Lung (tissue), 12 donors: ENCODE results near the gene PARD6G. TPM values are rescaled to one million over a fixed set of nuclear protein-coding genes. Genes with fewer than 3 reads are reported as not detected.

ENCODE experiments used
- ATAC-seq: fragments of 200-7000 bp; cut with Tn5 transposase; one replicate; pipeline ENCODE4 v1.9.1; 2020; ENCODE audit warnings: moderate number of reproducible peaks; ENCODE audit not compliant: insufficient read depth, low FRiP score
- DNase-seq, 3 donors: peaks; one replicate each; pipeline ENCODE4 v3.0.0-alpha.2; 2013 to 2017
- H3K27ac ChIP-seq, 2 donors: one replicate each; pipeline ENCODE4 v1.5.1; 2013; ENCODE audit warnings: mild to moderate bottlenecking in 2 of 2, moderate library complexity in 2 of 2, control low read depth in 1 of 2, inconsistent platforms in 1 of 2, low read depth in 1 of 2, low read length in 1 of 2
- H3K27me3 ChIP-seq, 3 donors: one replicate each; pipeline ENCODE4 v1.5.1; 2013; ENCODE audit warnings: low read length in 2 of 3; ENCODE audit not compliant: control insufficient read depth in 3 of 3, insufficient read depth in 3 of 3
- H3K36me3 ChIP-seq, 4 donors: one replicate each; pipeline ENCODE4 v1.5.1; 2013; ENCODE audit warnings: low read length in 4 of 4, mild to moderate bottlenecking in 1 of 4, moderate library complexity in 1 of 4; ENCODE audit not compliant: control insufficient read depth in 4 of 4, insufficient read depth in 4 of 4
- H3K4me1 ChIP-seq, 5 donors: one replicate each; pipeline ENCODE4 v1.5.1; 2013; ENCODE audit warnings: low read length in 5 of 5, mild to moderate bottlenecking in 2 of 5, moderate library complexity in 1 of 5; ENCODE audit not compliant: control insufficient read depth in 5 of 5, insufficient read depth in 5 of 5
- H3K4me3 ChIP-seq: one replicate; pipeline ENCODE4 v1.5.1; 2013; ENCODE audit warnings: mild to moderate bottlenecking, control low read depth, moderate library complexity
- H3K9ac ChIP-seq, 2 donors: one replicate each; pipeline ENCODE4 v1.5.1; 2013; ENCODE audit warnings: low read length in 2 of 2, control low read depth in 1 of 2; ENCODE audit not compliant: insufficient read depth in 1 of 2
- H3K9me3 ChIP-seq, 4 donors: one replicate each; pipeline ENCODE4 v1.5.1; 2013; ENCODE audit warnings: low read length in 3 of 4, mild to moderate bottlenecking in 1 of 4, moderate library complexity in 1 of 4; ENCODE audit not compliant: control insufficient read depth in 4 of 4, insufficient read depth in 3 of 4
- CTCF ChIP-seq: IDR thresholded peaks from 2 replicates; pipeline ENCODE4 v1.5.1; 2012; ENCODE audit warnings: mild to moderate bottlenecking; ENCODE audit errors: control extremely low read depth, extremely low read depth
- WGBS, 2 donors: extraction: QIAGEN DNeasy Blood & Tissue Kit; methylation state at CpG; one replicate each; pipeline ENCODE4 v1.1.7; 2013; 5-methylcytosine and 5-hydroxymethylcytosine counted together
- polyA plus RNA-seq, 2 donors: library from polyadenylated mRNA; stranded (reverse); fragments of 200-250 nt; gene quantifications; one replicate each; pipeline ENCODE4 v1.2.1, GENCODE V29; 2013
- total RNA-seq, 2 donors: library from RNA; depleted of rRNA in 1 of 2; stranded (reverse); fragments of >200 nt in 1 of 2; gene quantifications; one replicate each; pipeline ENCODE4 v1.2.1, GENCODE V29; 2014 to 2021
- donor health status: control.
- donor health status: control.
- donor health status: Bipolar disorder and iron deficiency.
- donor health status: healthy.
- donor health status: DM: yes; HTN: yes; CAD: no.

The PARD6G gene
- total and polyA plus RNA-seq, 4 donors: 1.8 to 9.8 (median 3.1) TPM

- Histone ChIP-seq H3K36me3 (no peaks in the 10 kb centered on the region), H3K4me3 (no peak overlapping the region), H3K4me1 (peaks cover 0 to 5% (median 0%) of the 10 kb centered on the region in 5 donors), H3K9ac (peak overlapping the region in 1 of 2 donors; percentile 1), H3K27me3 (no peaks in the 10 kb centered on the region), H3K27ac (no peak overlapping the region), H3K9me3 (peaks cover 0 to 3% (median 0%) of the 10 kb centered on the region in 4 donors)
- 92% methylated on average over 22 of the region's 22 CpGs for WGBS, 2 donors
- no peak for TF ChIP-seq CTCF
- ATAC-seq (no peak), DNase-seq (no peak)
Measured at GRCh38 chr18:80229766-80230745, 17.3 kb downstream of the PARD6G start.

- Histone ChIP-seq H3K36me3 (no peaks in the 10 kb centered on the region), H3K27me3 (no peaks in the 10 kb centered on the region), H3K9ac (no peak overlapping the region), H3K4me3 (no peak overlapping the region), H3K9me3 (peaks cover 0 to 3% (median 0%) of the 10 kb centered on the region in 4 donors), H3K27ac (no peak overlapping the region), H3K4me1 (peaks cover 0 to 5% (median 0%) of the 10 kb centered on the region in 5 donors)
- DNase-seq (peak in 1 of 3 donors; percentile 53), ATAC-seq (no peak)
- TF ChIP-seq CTCF: no peak
- WGBS, 2 donors: 69 to 74% methylated on average over 3 of the region's 3 CpGs
Measured at GRCh38 chr18:80229363-80229762, 18.0 kb downstream of the PARD6G start.

GRCh38 chr18:80228051-80228848, 19.1 kb downstream of the PARD6G start:
- Histone ChIP-seq H3K27me3 (no peaks in the 10 kb centered on the region), H3K4me3 (no peak overlapping the region), H3K27ac (no peak overlapping the region), H3K9me3 (peaks cover 0 to 3% (median 0%) of the 10 kb centered on the region in 4 donors), H3K9ac (no peak overlapping the region), H3K4me1 (peaks cover 0 to 9% (median 0%) of the 10 kb centered on the region in 5 donors), H3K36me3 (no peaks in the 10 kb centered on the region)
- DNase-seq: no peak
- no peak for ATAC-seq
- 85 to 87% methylated on average over 17 to 18 of the region's 18 CpGs for WGBS, 2 donors
- TF ChIP-seq CTCF: no peak
